Measurements from ENCODE around the gene SNX11. TPM values are rescaled to one million over a fixed set of nuclear protein-coding genes. Genes with fewer than 3 reads are reported as not detected.
A peak's percentile ranks its signal among the peaks of the same experiment; 100 is the strongest.

SNX11 gene
- total RNA-seq, 2 experiments from 2014 or later, result 19.7 to 21.7 TPM

GRCh38 chr17:48121923-48122664 is 14.5 kb downstream of the SNX11 start:
- intact Hi-C loops (cut with micrococcal nuclease), result no loop called here
- H3K27me3 Mint-ChIP-seq, result no peaks in the 10 kb centered on the region
- H3K4me1 Mint-ChIP-seq (ENCODE audit: low read depth), result peaks cover 6% of the 10 kb centered on the region
- no peak for DNase-seq
- ChIA-PET CTCF (interaction anchor here (0.8 to 3.1 kb wide), 3 partner anchors 9 to 97 kb away, joined by 3 to 13 read pairs (median 4); no protein-coding TSS in a partner anchor), POLR2A (interaction anchor here (0.6 to 1.4 kb wide), 2 partner anchors 21 to 417 kb away, joined by 3 read pairs; partner anchors contain the start of gene CBX1)
- H3K36me3 Mint-ChIP-seq, result peaks cover 30% of the 10 kb centered on the region
- H3K9me3 Mint-ChIP-seq, result no peaks in the 10 kb centered on the region
- no peak overlapping the region for H3K4me3 Mint-ChIP-seq
- no peak overlapping the region for H3K27ac Mint-ChIP-seq

GRCh38 chr17:48122665-48123045 is 15.1 kb downstream of the SNX11 start:
- peaks cover 6% of the 10 kb centered on the region for H3K4me1 Mint-ChIP-seq (ENCODE audit: low read depth)
- no peaks in the 10 kb centered on the region for H3K9me3 Mint-ChIP-seq
- ChIA-PET CTCF (interaction anchor here (0.8 to 3.1 kb wide), 5 partner anchors 8 to 97 kb away, joined by 3 to 13 read pairs (median 4); no protein-coding TSS in a partner anchor), POLR2A (interaction anchor here (0.6 to 1.4 kb wide), 2 partner anchors 22 to 417 kb away, joined by 3 read pairs; partner anchors contain the start of gene CBX1)
- no peak overlapping the region for H3K4me3 Mint-ChIP-seq
- no peak overlapping the region for H3K27ac Mint-ChIP-seq
- H3K27me3 Mint-ChIP-seq, result no peaks in the 10 kb centered on the region
- H3K36me3 Mint-ChIP-seq, result peaks cover 29% of the 10 kb centered on the region
- intact Hi-C loops (cut with micrococcal nuclease), result no loop called here
- DNase-seq, result no peak

- no peak for DNase-seq
- no peaks in the 10 kb centered on the region for H3K9me3 Mint-ChIP-seq
- H3K4me1 Mint-ChIP-seq (ENCODE audit: low read depth), result peaks cover 6% of the 10 kb centered on the region
- no peak overlapping the region for H3K4me3 Mint-ChIP-seq
- H3K36me3 Mint-ChIP-seq, result peaks cover 25% of the 10 kb centered on the region
- POLR2A ChIA-PET, result interaction anchor here (0.6 to 1.4 kb wide), 5 partner anchors 9 to 68 kb away, joined by 3 to 4 read pairs (median 3); partner anchors contain the start of gene CBX1
- intact Hi-C loops (cut with micrococcal nuclease), result no loop called here
- H3K27me3 Mint-ChIP-seq, result no peaks in the 10 kb centered on the region
- CTCF ChIA-PET, result interaction anchor here (1.0 to 3.1 kb wide), 9 partner anchors 8 to 175 kb away, joined by 3 to 13 read pairs (median 4); no protein-coding TSS in a partner anchor
- peak overlapping the region; percentile 62 for H3K27ac Mint-ChIP-seq
Measured at GRCh38 chr17:48123111-48123510, 15.5 kb downstream of the SNX11 start.

GRCh38 chr17:48123776-48124388 is 16.3 kb downstream of the SNX11 start:
- no peak overlapping the region for H3K4me3 Mint-ChIP-seq

GRCh38 chr17:48125829-48126531 is 18.4 kb downstream of the SNX11 start:
- H3K9me3 Mint-ChIP-seq, result no peaks in the 10 kb centered on the region
- no peak overlapping the region for H3K27ac Mint-ChIP-seq
- intact Hi-C loops (cut with micrococcal nuclease), result no loop called here
- DNase-seq, result no peak
- H3K27me3 Mint-ChIP-seq, result no peaks in the 10 kb centered on the region
- peaks cover 18% of the 10 kb centered on the region for H3K36me3 Mint-ChIP-seq
- H3K4me3 Mint-ChIP-seq, result no peak overlapping the region
- CTCF ChIA-PET, result interaction anchor here (1.3 to 2.4 kb wide), 2 partner anchors 46 to 101 kb away, joined by 4 to 9 read pairs; no protein-coding TSS in a partner anchor
- H3K4me1 Mint-ChIP-seq (ENCODE audit: low read depth), result peaks cover 6% of the 10 kb centered on the region
- POLR2A ChIA-PET, result interaction anchor here (1.4 kb wide), 1 partner anchor 13 kb away, joined by 4 read pairs; no protein-coding TSS in a partner anchor

More at GRCh38 chr17:48123776-48124388, 16.3 kb downstream of the SNX11 start:
- intact Hi-C loops (cut with micrococcal nuclease), result no loop called here
- peak overlapping the region; percentile 62 for H3K27ac Mint-ChIP-seq
- no peaks in the 10 kb centered on the region for H3K27me3 Mint-ChIP-seq
- ChIA-PET CTCF (interaction anchor here (0.6 to 3.1 kb wide), 10 partner anchors 9 to 176 kb away, joined by 3 to 13 read pairs (median 4); no protein-coding TSS in a partner anchor), POLR2A (interaction anchor here (0.6 to 1.4 kb wide), 6 partner anchors 9 to 69 kb away, joined by 3 to 4 read pairs (median 3); partner anchors contain the start of gene CBX1)
- H3K9me3 Mint-ChIP-seq, result no peaks in the 10 kb centered on the region
- H3K36me3 Mint-ChIP-seq, result peaks cover 23% of the 10 kb centered on the region
- peaks cover 6% of the 10 kb centered on the region for H3K4me1 Mint-ChIP-seq (ENCODE audit: low read depth)
- peak; percentile 50 for DNase-seq

- ChIA-PET CTCF (interaction anchor here (1.3 to 2.4 kb wide), 2 partner anchors 46 to 101 kb away, joined by 4 to 9 read pairs; no protein-coding TSS in a partner anchor), POLR2A (no interaction called here)
- H3K27ac Mint-ChIP-seq, result no peak overlapping the region
- peaks cover 13% of the 10 kb centered on the region for H3K36me3 Mint-ChIP-seq
- DNase-seq, result no peak
- H3K4me1 Mint-ChIP-seq (ENCODE audit: low read depth), result peaks cover 6% of the 10 kb centered on the region
- no peak overlapping the region for H3K4me3 Mint-ChIP-seq
- intact Hi-C loops (cut with micrococcal nuclease), result no loop called here
- H3K27me3 Mint-ChIP-seq, result no peaks in the 10 kb centered on the region
- H3K9me3 Mint-ChIP-seq, result no peaks in the 10 kb centered on the region
Measured at GRCh38 chr17:48126532-48126850, 18.9 kb downstream of the SNX11 start.

- no peak for DNase-seq
- intact Hi-C loops (cut with micrococcal nuclease), result no loop called here
- Mint-ChIP-seq H3K36me3 (peaks cover 10% of the 10 kb centered on the region), H3K27me3 (no peaks in the 10 kb centered on the region), H3K4me3 (no peak overlapping the region), H3K9me3 (no peaks in the 10 kb centered on the region), H3K4me1 (ENCODE audit: low read depth) (peaks cover 6% of the 10 kb centered on the region), H3K27ac (no peak overlapping the region)
- POLR2A ChIA-PET, result no interaction called here
- CTCF ChIA-PET, result no interaction called here
Measured at GRCh38 chr17:48127371-48128051, 19.9 kb downstream of the SNX11 start.

GRCh38 chr17:48128400-48128799 is 20.8 kb downstream of the SNX11 start:
- Mint-ChIP-seq H3K4me1 (ENCODE audit: low read depth) (peaks cover 5% of the 10 kb centered on the region), H3K4me3 (no peak overlapping the region), H3K27ac (no peak overlapping the region), H3K9me3 (no peaks in the 10 kb centered on the region), H3K36me3 (peaks cover 7% of the 10 kb centered on the region), H3K27me3 (no peaks in the 10 kb centered on the region)
- intact Hi-C loops (cut with micrococcal nuclease), result no loop called here
- ChIA-PET CTCF (interaction anchor here (0.7 to 7.3 kb wide), 5 partner anchors 20 to 478 kb away, joined by 3 to 79 read pairs (median 13); no protein-coding TSS in a partner anchor), POLR2A (interaction anchor here (0.6 kb wide), 1 partner anchor 713 kb away, joined by 3 read pairs; no protein-coding TSS in a partner anchor)
- DNase-seq, result no peak

GRCh38 chr17:48129981-48130380 is 22.4 kb downstream of the SNX11 start:
- no peaks in the 10 kb centered on the region for H3K27me3 Mint-ChIP-seq
- H3K36me3 Mint-ChIP-seq, result peaks cover 4% of the 10 kb centered on the region
- intact Hi-C loops (cut with micrococcal nuclease), result loop anchor here (10.0 kb wide), 1 partner anchor 485 kb away; the partner anchor contains the start of genes HOXB7 and HOXB8
- no peak for DNase-seq
- CTCF ChIA-PET, result interaction anchor here (0.7 to 7.3 kb wide), 8 partner anchors 12 to 488 kb away, joined by 3 to 79 read pairs (median 6); no protein-coding TSS in a partner anchor
- no peaks in the 10 kb centered on the region for H3K9me3 Mint-ChIP-seq
- POLR2A ChIA-PET, result interaction anchor here (0.7 kb wide), 1 partner anchor 21 kb away, joined by 3 read pairs; no protein-coding TSS in a partner anchor
- no peak overlapping the region for H3K27ac Mint-ChIP-seq
- no peak overlapping the region for H3K4me3 Mint-ChIP-seq
- no peaks in the 10 kb centered on the region for H3K4me1 Mint-ChIP-seq (ENCODE audit: low read depth)

- DNase-seq, result peak; percentile 49
- H3K9me3 Mint-ChIP-seq, result no peaks in the 10 kb centered on the region
- ChIA-PET POLR2A (interaction anchor here (1.0 kb wide), 1 partner anchor 35 kb away, joined by 3 read pairs; no protein-coding TSS in a partner anchor), CTCF (interaction anchor here (0.6 to 7.3 kb wide), 22 partner anchors 8 to 487 kb away, joined by 3 to 79 read pairs (median 4); partner anchors contain the start of genes NFE2L1 and SNX11)
- intact Hi-C loops (cut with micrococcal nuclease), result loop anchor here (1.0 to 10.0 kb wide), 3 partner anchors 51 to 483 kb away; partner anchors contain the start of genes HOXB7 and HOXB8
- no peak overlapping the region for H3K4me3 Mint-ChIP-seq
- H3K27me3 Mint-ChIP-seq, result no peaks in the 10 kb centered on the region
- no peak overlapping the region for H3K27ac Mint-ChIP-seq
- H3K36me3 Mint-ChIP-seq, result peaks cover 4% of the 10 kb centered on the region
- no peaks in the 10 kb centered on the region for H3K4me1 Mint-ChIP-seq (ENCODE audit: low read depth)
Measured at GRCh38 chr17:48131216-48131824, 23.8 kb downstream of the SNX11 start.
